Motor neuron (in vitro differentiated cells): ENCODE measurements around the gene KRT32. TPM values are rescaled to one million over a fixed set of nuclear protein-coding genes. Genes with fewer than 3 reads are reported as not detected.

Experiments used
- ATAC-seq, 8 experiments: fragments of 200-7000 bp; cut with Tn5 transposase; replicated peaks in 6 of 8; 2 replicates each; pipeline ENCODE4 v1.8.0; 2021; ENCODE audit warnings: mild to moderate bottlenecking in 8 of 8, moderate library complexity in 8 of 8
- H3K27ac ChIP-seq, 2 donors: fragments of 250-450 bp; sonication (Bioruptor Pico); 2 replicates each; pipeline ENCODE4 v1.9.0; 2021; ENCODE audit warnings: antibody characterized with exemption in 2 of 2, mild to moderate bottlenecking in 2 of 2, moderate library complexity in 1 of 2
- H3K4me1 ChIP-seq, 2 donors: fragments of 250-450 bp; sonication (Bioruptor Pico); replicated peaks in 1 of 2; 2 replicates each; pipeline ENCODE4 v1.6.1; 2021; ENCODE audit warnings: antibody characterized with exemption in 2 of 2, mild to moderate bottlenecking in 2 of 2, moderate library complexity in 1 of 2
- H3K4me3 ChIP-seq, 5 donors: fragments of 250-450 bp; sonication (Bioruptor Pico); 2 replicates each; pipeline ENCODE4 v1.9.0; 2021; ENCODE audit warnings: antibody characterized with exemption in 5 of 5, mild to moderate bottlenecking in 5 of 5, moderate library complexity in 4 of 5
- WGBS, 10 experiments: fragments of 450-650 bp; shearing (Covaris generic); methylation state at CpG; one replicate each; pipeline ENCODE4 v1.0.0; 2022; 5-methylcytosine and 5-hydroxymethylcytosine counted together
- in situ Hi-C, 9 experiments: fragments of 400-800 bp; cut with MboI; loops; one replicate each; pipeline ENCODE4 v1.15.0; 2021; ENCODE audit warnings: low sequenced_read_pairs in 9 of 9, low pct_unique_long_range_greater_than_20kb in 2 of 9; ENCODE audit not compliant: unreplicated experiment in 9 of 9
- total RNA-seq, 8 experiments: library from RNA; unstranded; fragments of 300-600 nt; gene quantifications; 2 replicates each; pipeline versions ENCODE4 v1.2.3 to v1.2.4, GENCODE V29; 2022

Gene KRT32
- total RNA-seq, 8 experiments from 2014 or later: 0.05 TPM; not detected in 7

DNA sequence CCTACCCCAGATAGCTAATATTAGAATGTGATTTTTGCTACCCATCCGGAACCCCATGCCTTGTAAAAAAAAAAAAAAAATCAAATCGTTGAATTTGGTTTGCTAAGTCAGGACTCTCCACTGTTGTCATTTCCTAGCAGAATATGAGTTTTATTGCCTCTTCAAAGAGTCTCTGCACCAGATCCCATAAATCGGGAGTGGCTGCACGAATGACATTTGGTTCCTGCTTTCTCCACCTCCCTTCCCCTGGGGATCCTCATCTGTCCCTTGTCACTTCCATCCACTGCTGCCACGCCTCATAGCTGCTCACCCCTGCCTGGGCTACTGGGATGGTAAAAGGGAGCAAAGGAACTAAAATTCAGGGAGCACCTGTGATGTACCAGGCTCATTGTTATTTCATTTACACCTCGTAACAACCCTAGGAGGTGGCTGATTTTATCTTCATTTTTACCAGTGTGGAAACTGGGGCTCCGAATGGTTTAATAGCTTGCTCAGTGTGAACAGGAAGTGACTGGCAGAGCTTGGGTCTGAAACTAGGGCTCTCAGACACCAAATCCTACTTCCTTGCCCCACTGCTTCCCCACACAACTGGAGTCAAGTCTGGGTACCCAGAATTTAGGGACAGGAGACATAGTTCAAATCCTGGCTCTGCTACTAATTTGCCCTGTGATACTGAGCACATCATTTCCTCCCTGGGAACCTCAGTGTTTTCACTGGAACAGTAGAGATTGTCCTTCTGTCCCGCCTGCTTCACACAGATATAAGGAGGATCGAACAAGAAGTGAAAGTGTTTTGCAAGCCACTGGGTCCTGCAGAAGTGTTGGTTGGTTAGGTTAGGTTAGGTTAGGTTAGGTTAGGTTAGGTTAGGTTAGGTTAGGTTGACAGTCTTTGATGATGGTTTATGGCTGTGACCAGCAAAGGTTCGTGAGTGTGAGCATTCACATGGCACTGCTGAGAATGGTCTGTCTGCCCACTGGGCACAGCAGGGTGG is 23.1 kb upstream of the KRT32 start:
- WGBS, 10 experiments: 16 to 75% (median 66%) methylated on average over 1 to 6 of the region's 10 CpGs; no CpG with 5 or more reads in 2 of the 10 experiments
- Histone ChIP-seq H3K27ac (no peak overlapping the region), H3K4me1 (peaks cover 3 to 15% of the 10 kb centered on the region in 2 donors), H3K4me3 (no peak overlapping the region)
- in situ Hi-C loops: loop anchor here in 2 of 9 experiments (25.0 kb wide), 1 partner anchor 578 kb away; no protein-coding TSS in a partner anchor
- peak in 5 of 8 experiments; percentile 46 to 87 (median 70) for ATAC-seq

GRCh38 chr17:41489531-41489930 is 22.3 kb upstream of the KRT32 start, which contains the start of gene KRT36:
Gene KRT36, minus strand, starts transcription at chr17:41489910. Its CDS starts 46 bp downstream, at chr17:41489864.
- in situ Hi-C loops: loop anchor here in 2 of 9 experiments (25.0 kb wide), 1 partner anchor 577 kb away; no protein-coding TSS in a partner anchor
- no peak for ATAC-seq
- Histone ChIP-seq H3K4me1 (peaks cover 3 to 15% of the 10 kb centered on the region in 2 donors), H3K4me3 (no peak within 1 kb of the TSS), H3K27ac (no peak within 1 kb of the TSS)
- 90 to 100% (median 96%) methylated on average over 1 to 5 of the region's 12 CpGs; no CpG with 5 or more reads in 7 of the 10 experiments for WGBS, 10 experiments

GRCh38 chr17:41486809-41487530 is 19.8 kb upstream of the KRT32 start:
- Histone ChIP-seq H3K4me1 (peaks cover 3% of the 10 kb centered on the region in 2 donors), H3K4me3 (no peak overlapping the region), H3K27ac (no peak overlapping the region)
- 80 to 97% (median 81%) methylated on average over 3 to 15 of the region's 29 CpGs; no CpG with 5 or more reads in 7 of the 10 experiments for WGBS, 10 experiments
- peak in 1 of 8 experiments; percentile 46 for ATAC-seq
- in situ Hi-C loops: loop anchor here in 2 of 9 experiments (25.0 kb wide), 1 partner anchor 575 kb away; no protein-coding TSS in a partner anchor

DNA sequence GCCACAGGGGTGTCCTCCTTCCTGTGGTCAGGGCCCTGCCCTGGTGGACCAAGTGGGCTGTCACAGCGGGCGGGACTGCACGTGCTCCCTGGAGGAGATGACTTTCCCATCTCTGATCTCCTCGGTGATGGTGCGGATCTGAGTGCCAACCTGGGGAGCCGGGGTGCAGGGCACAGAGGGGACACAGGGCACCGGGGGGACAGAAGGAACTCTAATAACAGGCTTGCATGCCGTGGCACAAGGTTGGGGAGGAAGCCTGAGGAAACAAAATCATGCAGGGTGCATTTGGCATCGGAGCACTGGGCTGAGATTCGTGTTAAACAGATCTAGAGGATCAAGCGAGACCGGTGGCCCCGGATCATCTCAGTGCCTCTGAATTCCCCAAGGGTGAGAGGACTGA is 19.1 kb upstream of the KRT32 start:
- in situ Hi-C loops: loop anchor here in 2 of 9 experiments (25.0 kb wide), 1 partner anchor 574 kb away; no protein-coding TSS in a partner anchor
- Histone ChIP-seq H3K4me1 (peaks cover 3% of the 10 kb centered on the region in 2 donors), H3K4me3 (no peak overlapping the region), H3K27ac (no peak overlapping the region)
- no peak for ATAC-seq
- WGBS, 10 experiments: 80 to 100% (median 90%) methylated on average over 1 to 4 of the region's 13 CpGs; no CpG with 5 or more reads in 7 of the 10 experiments

DNA sequence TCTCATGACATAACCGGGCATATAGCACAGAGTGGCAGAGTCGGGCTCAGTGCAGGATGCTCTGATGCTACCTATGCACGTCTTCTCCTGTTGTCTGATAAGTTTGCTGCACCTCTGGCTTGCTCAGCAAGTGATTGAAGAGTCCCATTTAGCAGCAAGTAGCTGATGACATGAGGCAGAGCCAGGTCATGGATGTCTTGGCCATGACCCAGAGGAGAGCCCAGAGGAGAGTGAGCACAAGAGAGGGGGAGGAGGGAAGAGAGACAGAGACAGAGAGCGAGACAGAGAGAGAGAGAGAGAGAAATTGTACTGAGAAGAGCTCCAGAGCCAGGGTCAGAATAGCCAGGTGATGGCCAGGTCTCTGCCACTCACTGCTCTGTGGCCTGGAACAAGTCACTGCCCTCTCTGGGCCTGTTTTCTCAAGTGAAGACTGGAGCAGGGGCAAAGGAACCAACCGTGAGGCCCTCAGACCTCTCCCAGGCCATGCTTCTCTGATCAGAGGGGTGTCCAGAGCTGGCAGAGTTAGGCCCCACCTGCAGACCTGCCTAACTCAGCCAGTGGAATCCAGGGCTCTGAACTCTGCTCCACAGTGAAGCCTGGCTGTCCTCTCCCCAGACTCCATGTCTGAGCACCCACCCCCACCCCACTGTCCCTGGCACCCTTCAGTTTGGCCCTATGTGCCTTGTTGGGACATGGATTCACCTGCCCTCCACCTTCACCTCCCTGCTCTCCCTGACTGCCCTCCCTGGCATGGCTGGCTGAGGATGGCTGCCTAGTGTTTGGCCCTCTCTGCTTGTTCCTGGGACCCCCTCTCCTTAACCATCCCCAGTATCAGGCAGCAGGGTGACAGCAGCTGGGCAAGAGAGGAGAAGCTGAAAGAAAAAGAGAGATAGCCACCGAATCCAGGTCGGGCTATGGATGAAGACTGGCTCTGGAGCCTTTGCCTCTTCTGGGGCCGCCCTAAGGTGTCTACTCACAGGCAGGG is 18.0 kb upstream of the KRT32 start:
- ATAC-seq: no peak
- Histone ChIP-seq H3K4me3 (no peak overlapping the region), H3K27ac (no peak overlapping the region), H3K4me1 (peaks cover 2 to 3% of the 10 kb centered on the region in 2 donors)
- WGBS, 10 experiments: 0 to 80% (median 80%) methylated on average over 1 to 4 of the region's 8 CpGs; no CpG with 5 or more reads in 2 of the 10 experiments
- in situ Hi-C loops: loop anchor here in 2 of 9 experiments (25.0 kb wide), 1 partner anchor 573 kb away; no protein-coding TSS in a partner anchor

DNA sequence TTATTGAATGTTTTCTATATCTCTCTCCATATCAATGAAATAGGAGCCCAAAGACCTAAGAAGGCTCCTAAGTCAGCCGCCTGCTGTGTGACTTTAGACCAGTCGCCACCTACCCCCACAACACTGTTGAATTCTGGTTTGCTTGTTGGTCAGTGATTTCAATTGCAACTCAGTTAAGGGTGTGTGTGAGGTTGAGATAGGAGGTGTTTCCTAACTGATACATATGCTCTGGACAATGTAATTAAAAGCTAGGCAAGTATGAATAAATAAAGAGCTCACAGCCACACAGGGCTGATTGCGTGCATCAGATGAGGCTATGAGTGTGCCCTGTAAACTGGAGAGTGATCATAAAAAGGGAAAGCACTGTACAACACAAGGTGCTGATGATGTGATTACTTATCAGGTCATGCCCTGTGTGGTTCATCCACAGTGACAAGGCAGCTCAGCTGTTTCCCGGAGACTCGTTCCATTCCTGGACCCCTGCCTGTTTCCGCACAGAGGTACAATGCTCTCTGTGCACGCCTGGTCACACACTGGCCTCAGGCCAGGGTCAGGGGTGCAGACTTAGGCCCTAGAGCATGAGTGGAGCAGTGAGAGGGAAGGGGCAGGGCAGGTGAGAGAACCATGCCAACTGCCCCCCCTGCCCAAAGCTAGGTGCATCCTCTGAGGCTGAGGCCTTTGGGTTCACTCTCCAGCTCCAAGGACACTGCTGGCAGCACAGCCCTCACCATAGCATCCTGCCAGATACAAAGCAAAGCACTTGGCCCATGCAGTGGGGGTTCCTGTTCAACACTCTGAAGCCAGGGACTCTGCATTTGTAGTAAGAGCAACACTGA is 17.0 kb upstream of the KRT32 start:
- Histone ChIP-seq H3K4me3 (no peak overlapping the region), H3K4me1 (no peaks in the 10 kb centered on the region), H3K27ac (no peak overlapping the region)
- 58 to 100% (median 84%) methylated on average over 1 to 6 of the region's 7 CpGs; no CpG with 5 or more reads in 1 of the 10 experiments for WGBS, 10 experiments
- in situ Hi-C loops: loop anchor here in 2 of 9 experiments (25.0 kb wide), 1 partner anchor 572 kb away; no protein-coding TSS in a partner anchor
- ATAC-seq: peak in 3 of 8 experiments; percentile 21 to 50 (median 49)

DNA sequence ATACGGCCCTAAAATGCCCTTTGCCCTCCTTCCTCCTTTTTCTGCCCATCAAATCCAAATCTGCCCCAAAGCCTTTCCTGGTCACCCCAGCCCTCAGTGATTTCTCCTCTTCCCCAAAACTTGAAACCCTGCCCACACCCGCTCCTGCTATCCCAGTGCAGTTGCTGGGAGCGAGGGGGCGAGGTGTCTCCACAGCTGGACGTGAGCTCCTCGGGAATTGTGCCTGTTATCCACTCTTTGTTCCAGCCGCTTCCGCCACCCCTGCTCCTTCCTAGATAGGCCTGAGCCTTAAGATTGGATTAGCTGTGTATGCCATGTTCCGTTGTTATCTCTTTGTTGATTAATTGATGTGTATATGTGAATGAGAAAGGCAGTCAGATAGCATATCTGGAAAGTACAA is 16.3 kb upstream of the KRT32 start:
- Histone ChIP-seq H3K4me1 (no peaks in the 10 kb centered on the region), H3K27ac (no peak overlapping the region), H3K4me3 (no peak overlapping the region)
- in situ Hi-C loops: loop anchor here in 2 of 9 experiments (25.0 kb wide), 1 partner anchor 571 kb away; no protein-coding TSS in a partner anchor
- WGBS, 10 experiments: 60 to 96% (median 80%) methylated on average over 1 to 7 of the region's 9 CpGs; no CpG with 5 or more reads in 4 of the 10 experiments
- ATAC-seq: no peak

- 80 to 100% (median 100%) methylated on average over 1 to 2 of the region's 2 CpGs; no CpG with 5 or more reads in 5 of the 10 experiments for WGBS, 10 experiments
- no peak for ATAC-seq
- no peak within 1 kb of the TSS for H3K4me3 ChIP-seq
- in situ Hi-C loops: loop anchor here in 2 of 9 experiments (25.0 kb wide), 1 partner anchor 569 kb away; no protein-coding TSS in a partner anchor
- H3K27ac ChIP-seq: no peak within 1 kb of the TSS
- no peaks in the 10 kb centered on the region for H3K4me1 ChIP-seq
These were observed 13.8 kb upstream of the KRT32 start, which contains the start of gene KRT35 for GRCh38 chr17:41481036-41481435. Gene KRT35, minus strand, starts transcription at chr17:41481151. Its CDS starts 54 bp downstream, at chr17:41481097.

- ATAC-seq: no peak
- 80 to 100% (median 100%) methylated on average over 1 to 3 of the region's 10 CpGs; no CpG with 5 or more reads in 7 of the 10 experiments for WGBS, 10 experiments
- H3K4me1 ChIP-seq: no peaks in the 10 kb centered on the region
- no peak overlapping the region for H3K4me3 ChIP-seq
- in situ Hi-C loops: loop anchor here in 2 of 9 experiments (25.0 kb wide), 1 partner anchor 568 kb away; no protein-coding TSS in a partner anchor
- H3K27ac ChIP-seq: no peak overlapping the region
These were observed 13.4 kb upstream of the KRT32 start for GRCh38 chr17:41480581-41480980.

DNA sequence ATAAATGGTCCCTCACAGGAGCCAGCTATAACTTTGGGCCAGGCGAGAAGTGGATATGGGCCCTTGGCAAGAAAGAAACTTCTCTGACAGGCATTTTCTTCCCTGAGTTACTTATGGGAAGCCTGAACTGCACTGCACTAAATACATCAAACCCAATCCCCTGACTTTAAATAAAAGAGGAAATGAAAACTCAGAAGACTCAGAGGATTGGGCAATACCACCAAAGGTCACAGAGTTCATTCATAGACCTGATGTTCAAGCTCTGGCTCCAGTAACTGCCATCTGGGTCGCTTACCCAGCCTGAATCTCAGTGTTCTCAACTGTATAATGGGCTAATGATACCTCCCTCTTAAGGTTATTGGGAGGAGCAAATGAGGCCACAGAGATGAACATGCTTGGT is 12.9 kb upstream of the KRT32 start:
- WGBS, 10 experiments: 10 to 100% (median 40%) methylated on average over 1 to 2 of the region's 2 CpGs; no CpG with 5 or more reads in 5 of the 10 experiments
- no peak for ATAC-seq
- H3K4me1 ChIP-seq: no peaks in the 10 kb centered on the region
- no peak overlapping the region for H3K4me3 ChIP-seq
- in situ Hi-C loops: loop anchor here in 2 of 9 experiments (25.0 kb wide), 1 partner anchor 568 kb away; no protein-coding TSS in a partner anchor
- no peak overlapping the region for H3K27ac ChIP-seq
